Liver (tissue), 3 donors: ENCODE data around the gene HDAC10.

Experiments used
- EGR1 ChIP-seq, 2 donors: IDR thresholded peaks; 2 replicates each; pipeline ENCODE4 v1.6.1; 2016 to 2018; ENCODE audit warnings: antibody characterized with exemption in 2 of 2, low read depth in 2 of 2
- HNF4A ChIP-seq, 2 donors: conservative IDR thresholded peaks; 2 replicates each; pipeline ENCODE4 v1.6.1; 2016; ENCODE audit warnings: antibody characterized with exemption in 2 of 2, mild to moderate bottlenecking in 2 of 2
- HNF4G ChIP-seq: IDR thresholded peaks from 2 replicates; pipeline ENCODE4 v1.6.1; 2016; ENCODE audit warnings: antibody characterized with exemption
- RAD21 ChIP-seq, 2 donors: IDR thresholded peaks; 2 replicates each; pipeline ENCODE4 v1.6.1; 2016; ENCODE audit warnings: antibody characterized with exemption in 2 of 2, mild to moderate bottlenecking in 2 of 2
- RXRA ChIP-seq, 2 donors: IDR thresholded peaks; 2 replicates each; pipeline ENCODE4 v1.6.1; 2017 to 2018; ENCODE audit warnings: antibody characterized with exemption in 2 of 2, mild to moderate bottlenecking in 1 of 2
- TAF1 ChIP-seq: conservative IDR thresholded peaks from 2 replicates; pipeline ENCODE4 v1.6.1; 2016; ENCODE audit warnings: antibody characterized with exemption, mild to moderate bottlenecking
- YY1 ChIP-seq: IDR thresholded peaks from 2 replicates; pipeline ENCODE4 v1.6.1; 2016; ENCODE audit warnings: antibody characterized with exemption, mild to moderate bottlenecking
- TF ChIP-seq, protein P1 (sequence below): fragments of 150-350 bp; IDR thresholded peaks from 2 replicates; pipeline ENCODE4 v1.5.1; 2017; ENCODE audit warnings: improper control_type of control experiment, low read depth, low read length; ENCODE audit not compliant: missing input control
- TF ChIP-seq, protein P2 (sequence below): IDR thresholded peaks from 2 replicates; pipeline ENCODE4 v1.6.1; 2016; ENCODE audit warnings: antibody characterized with exemption
- TF ChIP-seq, protein P3 (sequence below): IDR thresholded peaks from 2 replicates; pipeline ENCODE4 v1.6.1; 2016; ENCODE audit warnings: antibody characterized with exemption, mild to moderate bottlenecking
- TF ChIP-seq, protein P4 (sequence below): IDR thresholded peaks from 2 replicates; pipeline ENCODE4 v1.6.1; 2016; ENCODE audit warnings: antibody characterized with exemption
- donor health status: healthy.
- donor health status: healthy.

DNA sequence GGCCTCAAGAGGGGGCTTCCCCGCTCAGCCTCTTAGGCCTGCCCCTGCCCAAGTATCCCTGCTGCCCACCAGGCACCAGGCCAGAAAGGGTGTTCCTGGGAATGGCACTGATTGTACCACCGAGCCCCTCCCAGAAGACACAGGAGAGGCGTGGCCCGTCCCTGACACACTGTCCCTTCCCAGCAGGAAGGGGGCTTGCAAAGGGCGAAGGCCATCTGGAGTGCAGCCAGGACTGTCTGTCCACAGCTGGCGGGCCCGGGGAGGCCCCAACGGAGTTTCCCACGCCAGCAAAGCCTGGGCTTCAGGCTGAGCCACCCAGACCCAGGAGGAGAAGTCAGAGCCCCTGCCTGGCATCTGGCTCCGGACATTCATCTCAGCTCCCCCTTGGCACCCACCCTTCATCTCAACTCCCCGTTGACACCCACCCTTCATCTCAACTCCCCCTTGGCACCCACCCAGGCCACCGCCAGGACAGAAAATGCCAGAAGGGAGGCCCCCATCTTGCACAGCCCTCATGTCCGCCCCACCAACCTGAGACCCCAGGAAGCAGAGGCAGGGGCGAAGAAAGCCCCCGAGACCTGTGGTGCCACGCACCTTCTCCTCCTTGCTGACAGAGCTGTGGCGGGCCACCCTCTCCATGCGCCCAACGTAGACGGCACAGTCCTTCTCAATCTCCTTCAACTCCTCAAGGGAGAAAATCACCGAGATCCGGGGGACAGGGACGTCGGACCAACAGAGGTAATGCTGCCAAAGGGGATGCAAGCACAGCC is 25.7 kb downstream of the HDAC10 start:
- TF ChIP-seq EGR1 (IDR thresholded peaks at IDR 0.05; ENCODE audit: low read depth in 2 of 2): no peak
- TF ChIP-seq, protein P1, sequence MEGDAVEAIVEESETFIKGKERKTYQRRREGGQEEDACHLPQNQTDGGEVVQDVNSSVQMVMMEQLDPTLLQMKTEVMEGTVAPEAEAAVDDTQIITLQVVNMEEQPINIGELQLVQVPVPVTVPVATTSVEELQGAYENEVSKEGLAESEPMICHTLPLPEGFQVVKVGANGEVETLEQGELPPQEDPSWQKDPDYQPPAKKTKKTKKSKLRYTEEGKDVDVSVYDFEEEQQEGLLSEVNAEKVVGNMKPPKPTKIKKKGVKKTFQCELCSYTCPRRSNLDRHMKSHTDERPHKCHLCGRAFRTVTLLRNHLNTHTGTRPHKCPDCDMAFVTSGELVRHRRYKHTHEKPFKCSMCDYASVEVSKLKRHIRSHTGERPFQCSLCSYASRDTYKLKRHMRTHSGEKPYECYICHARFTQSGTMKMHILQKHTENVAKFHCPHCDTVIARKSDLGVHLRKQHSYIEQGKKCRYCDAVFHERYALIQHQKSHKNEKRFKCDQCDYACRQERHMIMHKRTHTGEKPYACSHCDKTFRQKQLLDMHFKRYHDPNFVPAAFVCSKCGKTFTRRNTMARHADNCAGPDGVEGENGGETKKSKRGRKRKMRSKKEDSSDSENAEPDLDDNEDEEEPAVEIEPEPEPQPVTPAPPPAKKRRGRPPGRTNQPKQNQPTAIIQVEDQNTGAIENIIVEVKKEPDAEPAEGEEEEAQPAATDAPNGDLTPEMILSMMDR: no peak
- TF ChIP-seq, protein P2, sequence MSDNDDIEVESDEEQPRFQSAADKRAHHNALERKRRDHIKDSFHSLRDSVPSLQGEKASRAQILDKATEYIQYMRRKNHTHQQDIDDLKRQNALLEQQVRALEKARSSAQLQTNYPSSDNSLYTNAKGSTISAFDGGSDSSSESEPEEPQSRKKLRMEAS: no peak
- TF ChIP-seq RAD21 (IDR thresholded peaks at IDR 0.05): no peak
- no peak for TF ChIP-seq TAF1
- TF ChIP-seq HNF4G: no peak
- TF ChIP-seq HNF4A (conservative IDR thresholded peaks at IDR 0.05): no peak
- no peak for TF ChIP-seq RXRA (IDR thresholded peaks at IDR 0.05)
- TF ChIP-seq, protein P3, sequence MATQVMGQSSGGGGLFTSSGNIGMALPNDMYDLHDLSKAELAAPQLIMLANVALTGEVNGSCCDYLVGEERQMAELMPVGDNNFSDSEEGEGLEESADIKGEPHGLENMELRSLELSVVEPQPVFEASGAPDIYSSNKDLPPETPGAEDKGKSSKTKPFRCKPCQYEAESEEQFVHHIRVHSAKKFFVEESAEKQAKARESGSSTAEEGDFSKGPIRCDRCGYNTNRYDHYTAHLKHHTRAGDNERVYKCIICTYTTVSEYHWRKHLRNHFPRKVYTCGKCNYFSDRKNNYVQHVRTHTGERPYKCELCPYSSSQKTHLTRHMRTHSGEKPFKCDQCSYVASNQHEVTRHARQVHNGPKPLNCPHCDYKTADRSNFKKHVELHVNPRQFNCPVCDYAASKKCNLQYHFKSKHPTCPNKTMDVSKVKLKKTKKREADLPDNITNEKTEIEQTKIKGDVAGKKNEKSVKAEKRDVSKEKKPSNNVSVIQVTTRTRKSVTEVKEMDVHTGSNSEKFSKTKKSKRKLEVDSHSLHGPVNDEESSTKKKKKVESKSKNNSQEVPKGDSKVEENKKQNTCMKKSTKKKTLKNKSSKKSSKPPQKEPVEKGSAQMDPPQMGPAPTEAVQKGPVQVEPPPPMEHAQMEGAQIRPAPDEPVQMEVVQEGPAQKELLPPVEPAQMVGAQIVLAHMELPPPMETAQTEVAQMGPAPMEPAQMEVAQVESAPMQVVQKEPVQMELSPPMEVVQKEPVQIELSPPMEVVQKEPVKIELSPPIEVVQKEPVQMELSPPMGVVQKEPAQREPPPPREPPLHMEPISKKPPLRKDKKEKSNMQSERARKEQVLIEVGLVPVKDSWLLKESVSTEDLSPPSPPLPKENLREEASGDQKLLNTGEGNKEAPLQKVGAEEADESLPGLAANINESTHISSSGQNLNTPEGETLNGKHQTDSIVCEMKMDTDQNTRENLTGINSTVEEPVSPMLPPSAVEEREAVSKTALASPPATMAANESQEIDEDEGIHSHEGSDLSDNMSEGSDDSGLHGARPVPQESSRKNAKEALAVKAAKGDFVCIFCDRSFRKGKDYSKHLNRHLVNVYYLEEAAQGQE: no peak
- no peak for TF ChIP-seq YY1
- TF ChIP-seq, protein P4, sequence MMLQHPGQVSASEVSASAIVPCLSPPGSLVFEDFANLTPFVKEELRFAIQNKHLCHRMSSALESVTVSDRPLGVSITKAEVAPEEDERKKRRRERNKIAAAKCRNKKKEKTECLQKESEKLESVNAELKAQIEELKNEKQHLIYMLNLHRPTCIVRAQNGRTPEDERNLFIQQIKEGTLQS: no peak
